Measurements from ENCODE around the gene WWOX.

WWOX gene

DNA sequence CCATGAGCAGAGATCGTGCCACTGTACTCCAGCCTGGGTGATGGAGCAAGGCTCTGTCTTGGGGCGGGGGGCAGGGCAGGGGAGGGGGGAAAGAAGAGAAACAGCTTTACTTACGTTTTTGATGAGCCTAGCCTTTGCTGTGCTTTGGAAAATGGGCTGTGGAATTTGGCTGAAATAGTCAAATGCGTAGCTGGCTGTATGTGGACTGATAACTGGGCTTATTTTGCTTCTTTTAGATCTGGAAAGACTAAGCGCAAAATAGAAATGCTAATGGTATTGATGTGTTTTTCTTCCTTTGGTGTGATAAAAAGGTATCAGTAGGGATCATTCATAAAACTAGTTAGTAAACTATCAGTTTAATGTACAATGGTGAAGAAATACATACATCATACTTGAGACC, 346.4 kb downstream of the WWOX start:
- DNase-seq: no peak

GRCh38 chr16:78446486-78446885, 347.0 kb downstream of the WWOX start:
- DNase-seq: no peak

- DNase-seq: no peak
Observed at GRCh38 chr16:78446992-78447563, 347.6 kb downstream of the WWOX start.

DNA sequence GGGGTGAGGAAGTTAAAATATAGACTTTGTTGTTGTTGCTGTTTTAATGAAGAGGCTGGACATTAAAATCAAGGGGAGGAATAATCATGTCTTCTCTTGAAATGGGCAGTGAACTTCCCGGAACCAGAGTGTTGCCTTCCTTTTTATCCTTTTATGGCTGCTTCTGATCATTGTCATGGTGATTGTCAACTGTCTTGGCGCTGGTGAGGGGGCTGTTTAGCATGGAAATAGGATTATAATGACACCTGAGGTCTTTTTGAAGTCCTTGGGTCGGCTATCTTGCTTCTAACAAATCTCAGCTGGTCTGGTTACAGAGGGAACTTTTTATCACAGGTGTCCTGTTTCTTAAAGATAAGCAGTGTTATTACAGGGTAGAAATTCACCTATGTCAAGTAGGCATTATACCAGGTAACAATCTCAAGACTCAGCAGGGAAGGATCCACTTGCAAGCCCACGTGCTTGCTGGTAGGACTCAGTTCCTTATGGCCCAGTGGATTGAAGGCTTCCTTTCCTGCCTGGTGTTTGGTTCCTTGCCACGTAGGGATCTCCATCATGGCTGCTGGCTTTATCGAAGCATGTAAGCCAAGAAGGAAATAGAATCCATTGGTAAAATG, 349.3 kb downstream of the WWOX start:
- no peak for DNase-seq

DNA sequence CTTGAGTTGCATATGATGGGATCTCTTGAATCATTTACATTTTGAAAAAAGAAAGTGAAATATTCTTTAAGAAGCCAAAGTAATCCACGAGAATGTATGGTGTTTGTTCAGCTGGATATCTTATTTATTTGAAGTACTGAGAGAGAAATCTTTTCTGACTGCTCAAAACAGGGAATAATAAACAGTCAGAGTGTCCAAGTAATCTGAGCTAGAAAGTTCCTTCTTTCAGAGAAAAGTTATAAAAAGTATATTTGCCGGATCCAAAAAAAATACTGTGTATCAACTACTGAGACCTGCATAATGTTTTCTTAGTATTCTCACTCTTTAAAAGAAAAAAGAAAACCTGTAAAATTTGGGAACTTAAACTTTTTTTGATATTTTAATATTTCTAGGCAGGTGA, 350.8 kb downstream of the WWOX start:
- no peak for DNase-seq

- no peak for DNase-seq
Observed at GRCh38 chr16:78452025-78452555, 352.6 kb downstream of the WWOX start.

- DNase-seq: no peak
Observed at GRCh38 chr16:78455861-78456260, 356.4 kb downstream of the WWOX start.

DNA sequence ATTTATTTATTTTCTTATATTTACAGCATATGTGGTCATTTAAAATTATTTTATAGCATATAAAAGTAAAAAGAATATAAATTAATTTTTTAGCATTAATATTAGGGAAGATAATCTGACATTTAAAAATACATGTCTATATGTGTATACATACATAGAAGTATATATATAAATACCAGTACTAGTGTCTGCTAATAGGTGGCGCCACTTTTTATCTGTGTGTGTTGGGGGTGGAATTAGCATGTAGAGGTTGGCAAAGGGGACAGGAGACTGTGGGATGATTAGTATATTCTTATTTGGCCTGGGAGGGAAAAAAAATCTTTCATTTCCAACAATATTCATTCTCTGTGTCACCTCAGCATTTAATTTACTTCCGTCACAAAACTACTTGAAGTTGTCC, 359.1 kb downstream of the WWOX start:
- no peak for DNase-seq

GRCh38 chr16:78460428-78460827, 361.0 kb downstream of the WWOX start:
- DNase-seq: no peak

- no peak for DNase-seq
Observed at GRCh38 chr16:78461087-78461486, 361.6 kb downstream of the WWOX start.

GRCh38 chr16:78461496-78462287, 362.2 kb downstream of the WWOX start:
- DNase-seq: no peak

GRCh38 chr16:78462288-78463208, 363.1 kb downstream of the WWOX start:
- no peak for DNase-seq

DNA sequence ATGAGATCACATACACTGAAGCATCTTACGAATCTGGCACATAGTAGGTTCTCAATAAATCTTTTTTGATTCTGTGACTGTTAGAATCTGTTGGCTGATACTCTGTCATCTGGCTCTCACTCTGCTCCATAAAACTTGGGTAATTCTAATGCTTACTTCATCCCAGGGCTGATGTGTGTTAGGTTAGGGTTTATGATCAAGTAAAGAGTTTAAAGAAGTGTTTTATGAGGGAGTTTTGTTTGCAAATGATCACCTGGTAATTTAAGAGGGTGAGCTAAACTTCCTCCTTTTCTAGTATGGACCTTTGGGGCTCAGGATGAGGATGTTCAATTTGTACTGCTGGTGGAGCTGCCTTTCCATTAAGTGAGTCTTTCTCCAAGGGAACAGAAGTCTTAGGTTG, 364.1 kb downstream of the WWOX start:
- no peak for DNase-seq

- no peak for DNase-seq
Observed at GRCh38 chr16:78464833-78465232, 365.4 kb downstream of the WWOX start.

GRCh38 chr16:78465730-78466129, 366.3 kb downstream of the WWOX start:
- no peak for DNase-seq

DNA sequence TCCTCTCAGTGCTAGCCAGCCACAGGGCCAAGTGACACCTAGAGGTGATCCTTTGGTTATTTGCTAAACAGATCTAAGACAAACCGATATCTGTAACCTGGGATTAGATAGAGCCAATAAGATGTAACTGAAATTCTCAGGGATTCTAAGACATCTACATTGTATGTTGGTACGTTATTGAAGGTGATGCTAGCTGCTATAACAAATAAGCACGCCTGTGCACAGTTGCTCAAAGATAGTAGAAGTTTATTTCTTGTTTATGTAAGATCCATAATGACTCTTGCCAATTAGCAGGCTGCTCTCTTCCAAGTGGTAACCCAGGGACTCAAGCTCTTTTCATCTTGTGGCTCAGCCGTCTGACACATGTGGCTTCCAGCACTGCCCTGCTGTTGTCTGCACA, 370.3 kb downstream of the WWOX start:
- DNase-seq: no peak

- DNase-seq: no peak
Observed at GRCh38 chr16:78473031-78473699, 373.7 kb downstream of the WWOX start.

DNA sequence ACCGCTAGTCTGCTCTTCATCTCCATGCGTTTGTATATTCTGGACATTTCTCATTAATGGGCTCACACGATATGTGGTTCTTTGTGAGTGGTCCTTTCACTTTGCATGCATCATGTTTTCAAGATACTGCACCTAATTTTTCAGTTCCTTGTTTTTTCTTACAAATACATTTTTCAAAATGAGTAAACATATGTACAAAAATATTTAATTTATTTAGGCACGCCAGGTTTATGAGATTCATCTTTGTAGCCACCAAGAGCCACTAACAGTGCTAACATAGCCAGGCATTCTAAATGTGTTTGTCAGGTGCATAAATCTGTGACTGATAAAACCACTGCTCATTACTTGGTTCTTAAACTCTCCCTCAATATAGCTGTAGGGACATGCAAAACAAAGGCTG, 375.3 kb downstream of the WWOX start:
- no peak for DNase-seq

DNA sequence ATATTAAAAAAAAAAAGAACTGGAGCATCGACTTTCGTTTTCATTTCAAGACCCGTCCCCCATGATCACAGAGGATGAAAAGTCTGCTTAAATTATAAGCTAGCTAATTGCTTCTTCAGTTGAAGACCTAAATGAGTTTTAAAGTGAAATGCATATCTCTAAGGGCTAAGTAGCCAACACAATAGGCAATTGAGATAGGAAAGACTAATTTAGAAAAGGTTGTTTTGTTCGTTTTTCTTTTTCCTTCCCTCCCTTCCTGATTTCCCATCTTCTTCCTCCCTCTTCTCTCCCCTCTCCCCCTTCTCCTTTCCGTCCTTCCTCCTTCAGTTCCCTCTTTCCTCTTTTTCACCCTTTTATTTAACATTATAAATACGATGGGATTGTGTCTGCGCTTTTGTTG, 377.2 kb downstream of the WWOX start:
- no peak for DNase-seq

DNA sequence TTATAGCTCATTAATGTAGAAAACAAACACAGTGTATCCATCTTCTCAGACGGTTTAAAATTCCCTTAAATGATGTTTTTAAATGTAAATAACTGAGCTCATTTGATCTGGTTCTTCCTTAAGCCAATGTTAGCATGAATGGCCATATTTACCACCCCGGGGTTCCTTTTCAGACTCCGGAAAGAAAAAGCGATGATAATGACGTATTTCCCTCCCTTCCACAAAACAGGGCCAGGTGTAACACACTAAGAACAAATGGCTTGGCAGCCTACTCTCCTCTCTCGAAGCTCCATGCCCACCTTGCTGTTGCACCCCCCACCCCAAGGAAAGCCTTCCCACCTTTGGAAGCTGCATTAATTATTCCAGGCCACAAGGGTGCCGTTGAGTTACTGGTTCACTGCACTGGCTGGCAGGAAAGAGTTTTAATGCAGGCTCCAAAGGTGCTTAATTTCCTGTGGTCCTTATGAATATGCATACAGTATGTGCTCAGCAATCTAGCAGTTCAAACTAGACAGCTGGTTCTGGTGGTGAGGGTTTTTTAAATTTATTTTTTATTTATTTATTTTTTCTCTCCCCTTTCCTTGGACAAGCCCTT, 378.9 kb downstream of the WWOX start:
- no peak for DNase-seq

GRCh38 chr16:78479723-78480122, 380.3 kb downstream of the WWOX start:
- no peak for DNase-seq

- no peak for DNase-seq
Observed at GRCh38 chr16:78480588-78480987, 381.1 kb downstream of the WWOX start.
